Measurements from ENCODE around the gene NCBP1. TPM values are rescaled to one million over a fixed set of nuclear protein-coding genes. Genes with fewer than 3 reads are reported as not detected.
A peak's percentile ranks its signal among the peaks of the same experiment; 100 is the strongest.

The NCBP1 gene
- total and polyA plus RNA-seq, 9 of the 15 experiments (the other 6 are each of a cell fraction or from before 2014, with no cell fraction given) = 29.4 to 69.7 (median 57.5) TPM

- in situ Hi-C loops (cut with MboI) = loop anchor here (5.0 to 10.0 kb wide), 2 partner anchors 133 to 746 kb away; partner anchors contain the start of gene ZNF782
- Histone ChIP-seq H3K4me3 (no peak overlapping the region), H3K4me1 (replicated peaks in 1 of 2; ENCODE audit: control insufficient read depth in 2 of 2, insufficient read depth in 2 of 2, low read length in 2 of 2) (peaks cover 0 to 6% of the 10 kb centered on the region in 2 experiments; a peak in 3 of 5 replicates), H3K36me3 (ENCODE audit: control insufficient read depth, insufficient read depth, low read length) (peaks cover 80% of the 10 kb centered on the region), H3K79me2 (ENCODE audit: control insufficient read depth, insufficient read depth, low read length) (no peaks in the 10 kb centered on the region), H3K4me2 (ENCODE audit: insufficient read depth, low read length) (no peak overlapping the region), H3K27me3 (ENCODE audit: control insufficient read depth in 2 of 2, insufficient read depth in 2 of 2, low read length in 2 of 2) (no peaks in the 10 kb centered on the region), H3K9me1 (ENCODE audit: control insufficient read depth, insufficient read depth, low read length) (peaks cover 3% of the 10 kb centered on the region), H3K27ac (ENCODE audit: extremely low read depth, low read depth, low read length) (no peak overlapping the region), H2AFZ (ENCODE audit: low read depth, low read length) (no peak overlapping the region), H3K9me3 (replicated peaks; ENCODE audit: control insufficient read depth, insufficient read depth, low read depth, low read length) (no peaks in the 10 kb centered on the region), H3K9ac (ENCODE audit: insufficient read depth in 1 of 2, low read depth in 2 of 2, low read length in 2 of 2) (no peak overlapping the region), H4K20me1 (replicated peaks; ENCODE audit: control insufficient read depth, insufficient read depth, low read length) (no peaks in the 10 kb centered on the region)
- CTCF ChIA-PET (ENCODE audit: low intra/inter-chr PET ratio) = no interaction called here
- DNase-seq (ENCODE audit: extremely low read depth in 1 of 4, low spot score in 3 of 4) = no peak
- no peak for ATAC-seq
- POLR2A ChIA-PET = interaction anchor here (1.0 to 1.5 kb wide), 3 partner anchors 9 to 137 kb away, joined by 3 to 5 read pairs (median 4); no protein-coding TSS in a partner anchor
- intact Hi-C loops (cut with micrococcal nuclease) = no loop called here
- 88% methylated on average over 8 of the region's 8 CpGs for WGBS (ENCODE audit: insufficient coverage, low coverage, missing lambda C conversion rate)
- BruUV-seq (replicated peaks) = TSS peak; percentile 29
- no peak for FAIRE-seq
- TF ChIP-seq, protein P1, sequence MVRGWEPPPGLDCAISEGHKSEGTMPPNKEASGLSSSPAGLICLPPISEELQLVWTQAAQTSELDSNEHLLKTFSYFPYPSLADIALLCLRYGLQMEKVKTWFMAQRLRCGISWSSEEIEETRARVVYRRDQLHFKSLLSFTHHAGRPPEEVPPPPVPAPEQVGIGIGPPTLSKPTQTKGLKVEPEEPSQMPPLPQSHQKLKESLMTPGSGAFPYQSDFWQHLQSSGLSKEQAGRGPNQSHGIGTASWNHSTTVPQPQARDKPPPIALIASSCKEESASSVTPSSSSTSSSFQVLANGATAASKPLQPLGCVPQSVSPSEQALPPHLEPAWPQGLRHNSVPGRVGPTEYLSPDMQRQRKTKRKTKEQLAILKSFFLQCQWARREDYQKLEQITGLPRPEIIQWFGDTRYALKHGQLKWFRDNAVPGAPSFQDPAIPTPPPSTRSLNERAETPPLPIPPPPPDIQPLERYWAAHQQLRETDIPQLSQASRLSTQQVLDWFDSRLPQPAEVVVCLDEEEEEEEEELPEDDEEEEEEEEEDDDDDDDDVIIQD (CRISPR knock-in tag; IDR thresholded peaks at IDR 0.05) = no peak
- TF ChIP-seq E2F3 (CRISPR knock-in tag; IDR thresholded peaks at IDR 0.05) (no peak), SAFB2 (IDR thresholded peaks at IDR 0.05; ENCODE audit: borderline replicate concordance, low read depth, low read length, severe bottlenecking) (no peak), GABPB2 (CRISPR knock-in tag; conservative IDR thresholded peaks at IDR 0.05) (no peak), ZNF431 (CRISPR knock-in tag; IDR thresholded peaks at IDR 0.05) (no peak), BCOR (IDR thresholded peaks at IDR 0.05) (no peak), ZNF589 (CRISPR knock-in tag; IDR thresholded peaks at IDR 0.05; ENCODE audit: low read depth) (no peak), NFXL1 (CRISPR knock-in tag; IDR thresholded peaks at IDR 0.05) (no peak), SMAD1 (IDR thresholded peaks at IDR 0.05; ENCODE audit: low read depth, low read length, partially characterized antibody) (no peak), ARID2 (IDR thresholded peaks at IDR 0.05) (no peak), CBX2 (IDR thresholded peaks at IDR 0.05; ENCODE audit: insufficient read depth, low read length, poor library complexity, severe bottlenecking) (no peak), NFE2 (IDR thresholded peaks at IDR 0.05; ENCODE audit: low read depth) (no peak), RBBP5 (IDR thresholded peaks at IDR 0.05; ENCODE audit: borderline replicate concordance, insufficient read depth, low read length, poor library complexity, severe bottlenecking) (no peak), USF2 (CRISPR knock-in tag; IDR thresholded peaks at IDR 0.05) (no peak), HIVEP1 (CRISPR knock-in tag; IDR thresholded peaks at IDR 0.05) (no peak)
- TF ChIP-seq, protein P2, sequence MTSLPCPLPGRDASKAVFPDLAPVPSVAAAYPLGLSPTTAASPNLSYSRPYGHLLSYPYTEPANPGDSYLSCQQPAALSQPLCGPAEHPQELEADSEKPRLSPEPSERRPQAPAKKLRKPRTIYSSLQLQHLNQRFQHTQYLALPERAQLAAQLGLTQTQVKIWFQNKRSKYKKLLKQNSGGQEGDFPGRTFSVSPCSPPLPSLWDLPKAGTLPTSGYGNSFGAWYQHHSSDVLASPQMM (CRISPR knock-in tag; IDR thresholded peaks at IDR 0.05) = no peak
- TF ChIP-seq, protein P3, sequence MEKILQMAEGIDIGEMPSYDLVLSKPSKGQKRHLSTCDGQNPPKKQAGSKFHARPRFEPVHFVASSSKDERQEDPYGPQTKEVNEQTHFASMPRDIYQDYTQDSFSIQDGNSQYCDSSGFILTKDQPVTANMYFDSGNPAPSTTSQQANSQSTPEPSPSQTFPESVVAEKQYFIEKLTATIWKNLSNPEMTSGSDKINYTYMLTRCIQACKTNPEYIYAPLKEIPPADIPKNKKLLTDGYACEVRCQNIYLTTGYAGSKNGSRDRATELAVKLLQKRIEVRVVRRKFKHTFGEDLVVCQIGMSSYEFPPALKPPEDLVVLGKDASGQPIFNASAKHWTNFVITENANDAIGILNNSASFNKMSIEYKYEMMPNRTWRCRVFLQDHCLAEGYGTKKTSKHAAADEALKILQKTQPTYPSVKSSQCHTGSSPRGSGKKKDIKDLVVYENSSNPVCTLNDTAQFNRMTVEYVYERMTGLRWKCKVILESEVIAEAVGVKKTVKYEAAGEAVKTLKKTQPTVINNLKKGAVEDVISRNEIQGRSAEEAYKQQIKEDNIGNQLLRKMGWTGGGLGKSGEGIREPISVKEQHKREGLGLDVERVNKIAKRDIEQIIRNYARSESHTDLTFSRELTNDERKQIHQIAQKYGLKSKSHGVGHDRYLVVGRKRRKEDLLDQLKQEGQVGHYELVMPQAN (IDR thresholded peaks at IDR 0.05; ENCODE audit: borderline replicate concordance) = no peak
Observed at GRCh38 chr9:97600531-97601227, 32.9 kb upstream of the NCBP1 start.
